Astrocyte (in vitro differentiated cells and primary cell): ENCODE data around the gene OPN3. TPM values are rescaled to one million over a fixed set of nuclear protein-coding genes. Genes with fewer than 3 reads are reported as not detected.

ENCODE experiments used
- DNase-seq: peaks from one replicate; pipeline ENCODE4 v3.0.0-alpha.2; 2010; ENCODE audit warnings: low read depth
- FAIRE-seq: peaks from 2 replicates; lab custom pipeline; 2011; peaks lifted over from hg19 to GRCh38; lab: Jason Lieb, UNC
- H2AFZ ChIP-seq: 2 replicates; pipeline ENCODE4 v1.6.0; 2012; ENCODE audit warnings: low read depth, low read length, inconsistent platforms
- H3K27ac ChIP-seq: 2 replicates; pipeline ENCODE4 v1.5.1; 2011; ENCODE audit warnings: low read depth, low read length, inconsistent platforms
- H3K27me3 ChIP-seq: 2 replicates; pipeline ENCODE4 v1.6.0; 2011; ENCODE audit warnings: low read length, inconsistent platforms; ENCODE audit not compliant: insufficient read depth
- H3K36me3 ChIP-seq: 2 replicates; pipeline ENCODE4 v1.5.1; 2011; ENCODE audit warnings: low read length, inconsistent platforms; ENCODE audit not compliant: insufficient read depth
- H3K4me1 ChIP-seq: 2 replicates; pipeline ENCODE4 v1.5.1; 2011; ENCODE audit warnings: low read length, inconsistent platforms; ENCODE audit not compliant: insufficient read depth
- H3K4me2 ChIP-seq: 2 replicates; pipeline ENCODE4 v1.6.0; 2012; ENCODE audit warnings: low read length, inconsistent platforms
- H3K4me3 ChIP-seq: 2 replicates; pipeline ENCODE4 v1.5.1; 2011; ENCODE audit warnings: low read depth, mild to moderate bottlenecking, low read length, inconsistent platforms; ENCODE audit not compliant: insufficient read depth
- H3K79me2 ChIP-seq: 2 replicates; pipeline ENCODE4 v1.6.0; 2012; ENCODE audit warnings: mild to moderate bottlenecking, low read length, inconsistent platforms; ENCODE audit not compliant: insufficient read depth
- H3K9ac ChIP-seq: 2 replicates; pipeline ENCODE4 v1.6.0; 2012; ENCODE audit warnings: mild to moderate bottlenecking, low read length, inconsistent platforms
- H3K9me3 ChIP-seq: 2 replicates; pipeline ENCODE4 v1.5.1; 2012; ENCODE audit warnings: low read depth, mild to moderate bottlenecking, low read length, inconsistent platforms; ENCODE audit not compliant: insufficient read depth
- H4K20me1 ChIP-seq: 2 replicates; pipeline ENCODE4 v1.6.0; 2012; ENCODE audit warnings: low read length, inconsistent platforms; ENCODE audit not compliant: insufficient read depth
- H3K27ac Mint-ChIP-seq: one replicate; pipeline ENCODE4 v1.8.0; 2021; ENCODE audit warnings: mild to moderate bottlenecking, mixed read lengths; ENCODE audit not compliant: unreplicated experiment
- H3K27me3 Mint-ChIP-seq: one replicate; pipeline ENCODE4 v1.8.0; 2021; ENCODE audit warnings: low read depth, mixed read lengths; ENCODE audit not compliant: unreplicated experiment
- H3K36me3 Mint-ChIP-seq: one replicate; pipeline ENCODE4 v1.8.0; 2021; ENCODE audit warnings: low read depth, mixed read lengths; ENCODE audit not compliant: unreplicated experiment
- H3K4me1 Mint-ChIP-seq: one replicate; pipeline ENCODE4 v1.8.0; 2021; ENCODE audit warnings: low read depth, mixed read lengths; ENCODE audit not compliant: unreplicated experiment
- H3K4me3 Mint-ChIP-seq: one replicate; pipeline ENCODE4 v1.8.0; 2021; ENCODE audit warnings: mild to moderate bottlenecking, moderate library complexity, mixed read lengths; ENCODE audit not compliant: unreplicated experiment
- H3K9me3 Mint-ChIP-seq: one replicate; pipeline ENCODE4 v1.8.0; 2021; ENCODE audit warnings: mild to moderate bottlenecking, mixed read lengths; ENCODE audit not compliant: unreplicated experiment
- CTCF ChIP-seq: IDR thresholded peaks from 2 replicates; pipeline ENCODE4 v1.5.1; 2011; ENCODE audit warnings: low read depth, mild to moderate bottlenecking, inconsistent platforms, low read length, moderate library complexity; ENCODE audit not compliant: insufficient read depth
- EZH2 ChIP-seq: IDR thresholded peaks from 2 replicates; pipeline ENCODE4 v1.6.1; 2012; ENCODE audit warnings: mild to moderate bottlenecking, low read length, inconsistent platforms; ENCODE audit not compliant: insufficient read depth
- total RNA-seq: library from RNA; stranded (reverse); gene quantifications from 2 replicates; pipeline ENCODE4 v1.2.1, GENCODE V29; 2021

OPN3 gene
- total RNA-seq, 1 donor from 2014 or later = 16.9 TPM

- H3K4me3 ChIP-seq = no peak overlapping the region
- H3K36me3 ChIP-seq = no peaks in the 10 kb centered on the region
- no peaks in the 10 kb centered on the region for H4K20me1 ChIP-seq
- H3K9ac ChIP-seq = peak overlapping the region; percentile 58
- H3K79me2 ChIP-seq = no peaks in the 10 kb centered on the region
- H3K4me3 Mint-ChIP-seq = no peak overlapping the region
- no peak overlapping the region for H3K27ac Mint-ChIP-seq
- H2AFZ ChIP-seq = peak overlapping the region; percentile 38
- H3K36me3 Mint-ChIP-seq = no peaks in the 10 kb centered on the region
- TF ChIP-seq EZH2 = no peak
- TF ChIP-seq CTCF = no peak
- H3K9me3 ChIP-seq = no peaks in the 10 kb centered on the region
- no peaks in the 10 kb centered on the region for H3K27me3 ChIP-seq
- H3K9me3 Mint-ChIP-seq = no peaks in the 10 kb centered on the region
- peak; percentile 56 for FAIRE-seq
- peaks cover 25% of the 10 kb centered on the region for H3K4me1 Mint-ChIP-seq
- peak overlapping the region; percentile 59 for H3K4me2 ChIP-seq
- DNase-seq = peak; percentile 92
- peaks cover 35% of the 10 kb centered on the region for H3K4me1 ChIP-seq
- no peaks in the 10 kb centered on the region for H3K27me3 Mint-ChIP-seq
- peak overlapping the region; percentile 87 for H3K27ac ChIP-seq
These were observed 27.4 kb downstream of the OPN3 start for GRCh38 chr1:241612533-241613477.

DNA sequence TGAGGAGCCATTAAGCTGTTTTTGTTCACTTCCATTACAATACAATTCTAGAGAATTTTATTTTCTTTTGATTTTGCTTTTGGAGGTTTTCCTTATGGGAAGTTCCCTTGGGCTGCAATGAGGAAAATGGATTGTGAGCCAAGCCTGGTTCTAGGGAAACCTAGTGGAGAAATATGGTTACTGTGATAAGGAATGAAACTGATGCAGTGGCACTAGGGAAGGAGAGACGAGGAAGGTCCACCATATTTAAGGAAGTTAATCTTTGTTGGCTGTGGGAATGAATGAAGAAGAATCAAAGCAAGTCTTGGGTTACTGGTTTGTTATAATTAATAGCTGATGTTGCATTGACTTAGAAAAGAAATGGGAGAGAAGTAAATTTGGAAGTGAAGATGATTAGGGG is 28.4 kb downstream of the OPN3 start:
- no peak for DNase-seq

More for the DNA sequence above, 28.4 kb downstream of the OPN3 start:
- no peaks in the 10 kb centered on the region for H4K20me1 ChIP-seq
- H3K27me3 ChIP-seq = no peaks in the 10 kb centered on the region
- Mint-ChIP-seq H3K36me3 (no peaks in the 10 kb centered on the region), H3K27ac (no peak overlapping the region), H3K4me3 (no peak overlapping the region), H3K4me1 (peaks cover 26% of the 10 kb centered on the region), H3K27me3 (no peaks in the 10 kb centered on the region), H3K9me3 (no peaks in the 10 kb centered on the region)
- peaks cover 37% of the 10 kb centered on the region for H3K4me1 ChIP-seq
- peak overlapping the region; percentile 87 for H3K27ac ChIP-seq
- H3K4me2 ChIP-seq = no peak overlapping the region
- H2AFZ ChIP-seq = no peak overlapping the region
- no peak for TF ChIP-seq EZH2
- no peak for TF ChIP-seq CTCF
- H3K9me3 ChIP-seq = no peaks in the 10 kb centered on the region
- H3K79me2 ChIP-seq = no peaks in the 10 kb centered on the region
- peak overlapping the region; percentile 58 for H3K9ac ChIP-seq
- no peak for FAIRE-seq
- no peak overlapping the region for H3K4me3 ChIP-seq
- H3K36me3 ChIP-seq = no peaks in the 10 kb centered on the region
